Measurements from ENCODE around the gene QSOX2.

- no peak for TF ChIP-seq POLR2A (IDR thresholded peaks at IDR 0.05; ENCODE audit: low read length)
- no peak for TF ChIP-seq CTCF (IDR thresholded peaks at IDR 0.05)
- no peak for TF ChIP-seq ATOH8 (CRISPR knock-in tag; IDR thresholded peaks at IDR 0.05; ENCODE audit: low read depth)
- no peak for TF ChIP-seq CBX8 (IDR thresholded peaks at IDR 0.05)
- TF ChIP-seq JUNB (IDR thresholded peaks at IDR 0.05): no peak
These were observed 38.0 kb downstream of the QSOX2 start for GRCh38 chr9:136207616-136208015.
